GM18502 (cell line): ENCODE data around the gene CPEB2.

Source experiments
- ATAC-seq: cut with Tn5 transposase; IDR thresholded peaks from one replicate; pipeline ENCODE4 v1.9.1; 2021; ENCODE audit warnings: mild to moderate bottlenecking; ENCODE audit not compliant: unreplicated experiment, poor library complexity

The CPEB2 gene

GRCh38 chr4:15007201-15007600 is 4.9 kb downstream of the CPEB2 start:
- ATAC-seq, result no peak

- no peak for ATAC-seq
These were observed 7.8 kb downstream of the CPEB2 start for GRCh38 chr4:15010038-15010585.

GRCh38 chr4:15011166-15011565 is 8.9 kb downstream of the CPEB2 start:
- ATAC-seq, result no peak

GRCh38 chr4:15012017-15012788 is 9.9 kb downstream of the CPEB2 start:
- ATAC-seq, result no peak

DNA sequence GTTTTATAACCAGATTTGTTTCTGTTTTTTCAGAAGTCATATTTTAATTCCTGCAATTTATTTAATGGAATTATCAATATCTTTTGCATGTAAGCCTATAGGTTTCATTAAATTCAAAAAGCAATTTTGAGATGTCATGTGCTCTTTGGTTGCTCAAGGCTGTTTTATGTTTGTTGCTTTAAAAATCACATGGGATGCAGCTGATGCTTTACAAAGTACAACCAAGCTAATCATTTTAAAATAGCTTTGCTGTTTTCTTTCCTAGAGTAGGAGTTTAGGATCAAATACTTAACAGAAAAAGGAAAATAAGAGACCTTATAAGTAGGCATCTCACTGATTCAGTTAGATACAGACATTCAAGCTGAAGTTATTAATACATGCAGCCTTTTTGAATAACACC is 11.3 kb downstream of the CPEB2 start:
- ATAC-seq, result no peak

- ATAC-seq, result no peak
These were observed 12.9 kb downstream of the CPEB2 start for GRCh38 chr4:15015170-15015569.

GRCh38 chr4:15018361-15018760 is 16.1 kb downstream of the CPEB2 start:
- peak; percentile 39 for ATAC-seq

- peak; percentile 47 for ATAC-seq
These were observed 18.4 kb downstream of the CPEB2 start for GRCh38 chr4:15020502-15021286.

DNA sequence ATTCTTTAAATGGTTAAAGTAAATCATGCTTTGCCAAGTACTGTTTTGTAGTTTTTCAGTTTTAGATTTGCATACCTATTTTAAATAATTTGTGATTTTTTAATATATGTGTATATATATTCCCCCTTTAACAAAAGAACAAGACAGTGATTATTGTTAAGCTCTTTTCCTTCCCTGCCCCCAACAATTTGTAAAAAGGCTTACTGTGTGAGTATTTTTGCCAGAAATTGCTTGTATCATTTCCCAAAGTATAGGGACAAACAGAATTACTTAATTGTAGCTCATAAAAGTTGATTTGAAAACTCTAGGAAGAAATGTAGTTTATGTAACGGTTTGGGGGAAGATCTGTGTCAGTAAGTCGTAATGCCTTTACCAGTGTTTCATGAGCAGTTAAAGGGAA is 19.0 kb downstream of the CPEB2 start:
- ATAC-seq, result no peak

DNA sequence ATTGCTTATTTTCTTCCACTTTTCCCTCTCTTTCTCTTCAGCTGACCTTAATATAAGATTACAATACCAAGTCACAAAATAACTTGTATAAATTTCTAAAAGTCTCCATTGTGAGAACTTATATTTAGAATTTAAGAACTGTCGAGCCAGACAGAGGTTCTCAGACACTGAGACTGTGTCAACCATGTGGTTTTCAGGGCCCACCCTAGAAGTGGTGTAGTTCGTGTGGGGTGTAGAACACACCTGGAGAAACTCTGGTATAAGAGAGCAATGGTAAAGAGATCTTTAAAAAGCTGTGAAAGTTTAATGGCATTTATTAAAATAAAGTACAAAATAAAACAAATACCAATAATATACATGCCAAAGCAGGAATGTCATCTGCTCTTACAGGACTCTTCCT is 19.7 kb downstream of the CPEB2 start:
- ATAC-seq, result no peak

- no peak for ATAC-seq
These were observed 22.1 kb downstream of the CPEB2 start for GRCh38 chr4:15024386-15024785.

- ATAC-seq, result no peak
These were observed 23.4 kb downstream of the CPEB2 start for GRCh38 chr4:15025693-15026092.

GRCh38 chr4:15027921-15028435 is 25.7 kb downstream of the CPEB2 start:
- ATAC-seq, result no peak

DNA sequence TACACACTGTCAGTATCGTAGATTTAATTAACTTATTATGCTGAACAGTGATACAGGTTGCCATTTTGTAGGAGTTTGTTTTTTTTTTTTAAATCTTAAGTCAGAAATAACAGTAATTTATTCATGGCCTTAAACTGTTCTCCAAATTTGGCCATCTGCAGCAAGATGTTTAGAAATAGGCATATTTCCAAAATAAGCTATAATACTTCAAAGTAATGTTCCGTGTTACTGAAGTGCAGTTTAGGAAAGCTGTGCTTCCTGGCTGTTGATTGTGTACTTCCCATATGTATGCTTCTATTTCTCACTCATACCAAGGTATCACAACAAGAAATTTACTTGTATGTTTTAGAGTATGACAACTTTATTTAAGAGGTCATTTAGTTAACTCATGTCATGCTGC is 28.9 kb downstream of the CPEB2 start:
- no peak for ATAC-seq

DNA sequence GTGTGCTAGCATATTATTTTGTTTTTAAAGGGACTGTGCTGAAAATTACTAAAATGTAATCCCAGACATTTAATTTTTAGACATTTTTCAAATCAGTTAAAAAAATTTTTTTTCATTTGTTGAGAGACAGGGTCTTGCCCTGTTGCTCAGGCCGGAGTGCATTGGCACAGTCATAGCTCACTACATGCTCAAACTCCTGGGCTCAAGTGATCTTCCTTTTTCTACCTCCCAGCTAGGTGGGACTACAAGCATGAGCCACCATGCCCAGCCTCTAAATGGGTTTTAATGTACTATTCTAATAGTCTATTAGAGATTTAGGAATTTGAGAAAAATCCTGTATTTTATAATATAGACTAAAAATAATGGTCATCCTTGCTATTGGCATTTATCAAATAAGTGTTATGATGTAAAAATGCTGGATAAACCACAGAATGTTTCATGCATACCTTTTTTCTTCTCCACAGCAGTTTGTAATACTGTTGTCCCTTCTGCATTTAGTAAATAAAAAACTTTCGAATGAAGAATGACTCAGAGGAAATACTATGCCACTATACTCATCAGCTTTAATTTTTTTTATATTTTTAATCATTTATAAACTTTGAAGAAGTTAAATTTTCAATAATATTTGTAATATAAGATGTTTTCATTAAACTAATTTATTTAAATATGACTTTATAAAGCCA is 29.9 kb downstream of the CPEB2 start:
- no peak for ATAC-seq

DNA sequence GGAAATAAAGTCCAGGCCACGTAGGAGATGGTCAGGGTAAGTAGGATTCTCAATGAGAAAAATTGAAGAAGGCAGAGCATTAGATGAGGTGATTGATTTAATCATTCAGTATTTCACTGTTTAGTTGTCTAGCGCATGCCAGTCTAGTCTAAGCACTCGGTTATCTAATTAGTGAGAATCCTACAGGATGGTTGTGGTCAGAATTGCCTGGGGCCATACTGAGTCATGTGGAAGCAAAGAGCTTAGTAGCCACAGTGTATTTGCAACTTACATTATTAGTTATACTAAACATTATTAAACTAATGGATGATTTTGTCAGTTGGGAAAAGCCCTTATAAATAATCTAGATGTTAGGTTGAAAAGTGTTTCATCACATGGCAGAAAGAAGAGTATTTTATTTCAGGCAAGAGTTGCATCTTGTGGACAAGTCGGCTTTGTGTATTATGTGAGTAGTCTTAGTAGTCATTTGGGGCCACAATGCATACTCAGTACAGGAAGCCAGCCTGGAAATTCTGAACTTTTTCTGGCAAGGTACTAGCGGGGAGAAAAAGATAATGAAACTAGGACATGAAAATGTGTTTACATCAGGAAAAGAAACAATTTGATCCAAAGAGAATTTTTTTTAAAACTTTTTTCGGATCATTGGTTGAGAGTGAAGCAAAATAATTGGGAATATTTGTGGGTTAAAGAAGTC is 31.9 kb downstream of the CPEB2 start:
- ATAC-seq, result no peak

GRCh38 chr4:15035159-15035558 is 32.9 kb downstream of the CPEB2 start:
- ATAC-seq, result no peak

GRCh38 chr4:15037923-15038541 is 35.8 kb downstream of the CPEB2 start:
- ATAC-seq, result no peak

GRCh38 chr4:15040916-15041463 is 38.7 kb downstream of the CPEB2 start:
- ATAC-seq, result no peak
